Measurements from ENCODE around the gene LRRC75A. TPM values are rescaled to one million over a fixed set of nuclear protein-coding genes. Genes with fewer than 3 reads are reported as not detected.

LRRC75A gene
- total RNA-seq, 2 donors from 2014 or later, result 3.7 to 4.0 TPM

DNA sequence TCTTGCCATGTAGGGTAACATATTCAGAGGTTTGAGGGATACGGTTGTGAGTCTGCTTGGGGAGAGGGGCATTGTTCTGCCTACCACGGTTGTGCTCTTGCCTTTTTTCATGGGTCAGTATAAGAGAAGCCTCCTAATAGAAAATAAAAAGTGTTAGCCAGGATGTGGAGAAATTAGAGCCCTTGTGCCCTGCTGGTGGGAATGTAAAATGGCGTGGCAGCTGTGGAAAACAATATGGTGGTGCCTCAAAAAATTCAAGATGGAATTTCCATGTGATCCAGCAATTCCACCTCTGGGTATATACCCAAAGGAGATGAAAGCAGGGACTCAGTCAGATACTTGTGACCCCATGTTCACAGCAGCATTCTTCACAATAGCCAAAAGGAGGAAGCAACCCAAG is 14.2 kb upstream of the LRRC75A start:
- ATAC-seq (ENCODE audit: insufficient number of reproducible peaks, low FRiP score, low read depth), result peak; percentile 28
- DNase-seq (ENCODE audit: low spot score), result no peak
- no peak overlapping the region for H3K4me3 ChIP-seq

DNA sequence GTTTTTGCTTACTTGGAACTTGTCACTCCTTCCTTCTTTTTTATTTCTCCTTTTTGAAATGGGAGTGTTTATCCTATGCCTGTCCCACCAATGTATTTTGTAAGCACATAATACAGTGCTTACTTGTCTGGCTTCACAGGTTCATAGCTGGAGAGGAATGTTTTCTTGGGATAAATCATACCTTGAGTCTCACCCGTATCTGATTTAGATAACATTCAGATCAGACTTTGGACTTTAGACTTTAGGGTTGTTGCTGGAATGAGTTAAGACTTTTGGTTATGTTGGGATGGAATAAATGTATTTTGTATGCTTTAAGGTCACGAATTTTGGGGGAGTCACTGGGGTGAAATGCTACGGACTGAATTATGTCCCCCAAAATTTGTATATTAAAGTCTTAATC is 13.0 kb upstream of the LRRC75A start:
- H3K9me3 ChIP-seq, result no peaks in the 10 kb centered on the region
- TF ChIP-seq, protein P1, sequence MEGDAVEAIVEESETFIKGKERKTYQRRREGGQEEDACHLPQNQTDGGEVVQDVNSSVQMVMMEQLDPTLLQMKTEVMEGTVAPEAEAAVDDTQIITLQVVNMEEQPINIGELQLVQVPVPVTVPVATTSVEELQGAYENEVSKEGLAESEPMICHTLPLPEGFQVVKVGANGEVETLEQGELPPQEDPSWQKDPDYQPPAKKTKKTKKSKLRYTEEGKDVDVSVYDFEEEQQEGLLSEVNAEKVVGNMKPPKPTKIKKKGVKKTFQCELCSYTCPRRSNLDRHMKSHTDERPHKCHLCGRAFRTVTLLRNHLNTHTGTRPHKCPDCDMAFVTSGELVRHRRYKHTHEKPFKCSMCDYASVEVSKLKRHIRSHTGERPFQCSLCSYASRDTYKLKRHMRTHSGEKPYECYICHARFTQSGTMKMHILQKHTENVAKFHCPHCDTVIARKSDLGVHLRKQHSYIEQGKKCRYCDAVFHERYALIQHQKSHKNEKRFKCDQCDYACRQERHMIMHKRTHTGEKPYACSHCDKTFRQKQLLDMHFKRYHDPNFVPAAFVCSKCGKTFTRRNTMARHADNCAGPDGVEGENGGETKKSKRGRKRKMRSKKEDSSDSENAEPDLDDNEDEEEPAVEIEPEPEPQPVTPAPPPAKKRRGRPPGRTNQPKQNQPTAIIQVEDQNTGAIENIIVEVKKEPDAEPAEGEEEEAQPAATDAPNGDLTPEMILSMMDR (IDR thresholded peaks at IDR 0.05), result no peak
- H3K27ac ChIP-seq, result no peak overlapping the region
- no peak overlapping the region for H3K4me3 ChIP-seq
- no peaks in the 10 kb centered on the region for H3K36me3 ChIP-seq
- DNase-seq (ENCODE audit: low spot score), result no peak
- no peak for ATAC-seq (ENCODE audit: insufficient number of reproducible peaks, low FRiP score, low read depth)
- H3K27me3 ChIP-seq (replicated peaks; ENCODE audit: insufficient read depth), result no peaks in the 10 kb centered on the region
- no peaks in the 10 kb centered on the region for H3K4me1 ChIP-seq (ENCODE audit: control insufficient read depth in 1 of 2, low read depth in 2 of 2)

More for the DNA sequence above, 14.2 kb upstream of the LRRC75A start:
- no peaks in the 10 kb centered on the region for H3K36me3 ChIP-seq
- H3K27me3 ChIP-seq (replicated peaks; ENCODE audit: insufficient read depth), result no peaks in the 10 kb centered on the region
- no peaks in the 10 kb centered on the region for H3K4me1 ChIP-seq (ENCODE audit: control insufficient read depth in 1 of 2, low read depth in 2 of 2)
- no peak overlapping the region for H3K27ac ChIP-seq
- H3K9me3 ChIP-seq, result no peaks in the 10 kb centered on the region
- TF ChIP-seq, protein P1 (IDR thresholded peaks at IDR 0.05), result no peak

DNA sequence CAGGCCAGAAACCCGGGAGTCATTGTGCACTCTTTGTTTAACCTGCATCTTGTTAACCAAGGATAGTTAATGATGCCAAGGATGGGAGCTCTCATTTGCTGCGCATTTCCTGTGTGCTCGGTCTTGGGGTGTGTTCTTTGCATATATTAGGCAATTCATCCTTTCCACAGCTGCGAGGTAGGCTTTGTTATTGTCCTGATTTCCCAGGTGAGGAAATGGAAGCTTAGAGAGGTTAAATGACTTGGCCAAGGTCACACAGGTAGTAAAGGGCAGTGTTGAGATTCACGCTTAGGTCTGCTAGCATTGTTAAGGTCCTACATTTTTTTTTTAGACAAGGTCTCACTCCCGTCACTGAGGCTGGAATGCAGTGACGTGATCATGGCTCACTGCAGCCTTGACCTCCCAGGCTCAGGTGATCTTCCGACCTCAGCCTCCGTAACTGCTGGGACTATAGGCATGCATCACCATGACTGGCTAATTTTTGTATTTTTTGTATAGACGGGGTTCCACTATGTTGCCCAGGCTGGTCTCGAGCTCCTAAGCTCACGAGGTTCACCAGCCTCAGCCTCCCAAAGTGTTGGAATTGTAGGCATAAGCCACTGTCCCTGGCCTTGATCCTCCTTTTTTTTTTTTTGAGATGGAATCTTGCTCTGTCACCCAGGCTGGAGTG is 5.0 kb upstream of the LRRC75A start:
- Histone ChIP-seq H3K9me3 (no peaks in the 10 kb centered on the region), H3K27me3 (replicated peaks; ENCODE audit: insufficient read depth) (no peaks in the 10 kb centered on the region), H3K27ac (no peak overlapping the region), H3K4me3 (no peak overlapping the region), H3K36me3 (no peaks in the 10 kb centered on the region), H3K4me1 (ENCODE audit: control insufficient read depth in 1 of 2, low read depth in 2 of 2) (no peaks in the 10 kb centered on the region)
- TF ChIP-seq, protein P1 (IDR thresholded peaks at IDR 0.05), result no peak
- no peak for DNase-seq (ENCODE audit: low spot score)
- no peak for ATAC-seq (ENCODE audit: insufficient number of reproducible peaks, low FRiP score, low read depth)

DNA sequence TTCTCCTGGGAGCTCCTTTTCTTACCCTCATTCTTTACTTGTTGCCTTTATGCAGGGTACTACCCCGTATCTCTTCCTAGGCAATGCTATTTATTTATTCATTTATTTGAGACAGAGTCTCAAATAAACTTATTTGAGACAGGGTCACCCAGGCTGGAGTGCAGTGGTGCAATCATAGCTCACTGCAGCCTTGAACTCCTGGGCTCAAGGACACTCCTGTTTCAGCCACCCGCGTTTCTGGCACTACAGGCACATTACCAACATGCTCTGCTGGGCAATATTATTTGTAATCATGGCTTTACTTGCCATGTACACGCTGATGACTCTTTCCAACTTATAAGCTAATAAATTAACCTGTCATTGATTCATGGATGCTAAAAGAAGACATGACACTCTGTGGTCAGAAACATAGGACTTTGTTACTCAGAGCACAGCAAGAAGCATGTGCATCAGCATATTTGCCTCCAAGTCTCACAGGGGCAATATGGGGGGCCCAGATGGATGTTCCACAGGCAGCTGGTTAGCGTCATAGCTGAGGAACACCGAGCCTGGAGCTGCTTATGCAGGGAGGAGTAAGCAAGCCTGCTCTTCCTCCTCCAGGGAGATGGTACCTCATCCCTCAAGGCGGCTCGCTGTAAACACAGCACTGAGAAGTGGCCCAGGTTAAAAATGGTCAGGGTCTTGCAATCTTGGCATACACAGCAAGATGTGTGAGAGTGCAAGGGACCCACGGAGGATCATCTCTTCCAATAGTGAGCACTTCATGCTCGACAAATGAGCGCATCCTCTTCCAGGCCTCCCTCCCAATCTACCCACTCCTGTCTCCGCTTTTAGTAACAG is 4.2 kb upstream of the LRRC75A start:
- Histone ChIP-seq H3K9me3 (no peaks in the 10 kb centered on the region), H3K27me3 (replicated peaks; ENCODE audit: insufficient read depth) (no peaks in the 10 kb centered on the region), H3K4me3 (no peak overlapping the region), H3K36me3 (no peaks in the 10 kb centered on the region), H3K27ac (no peak overlapping the region), H3K4me1 (ENCODE audit: control insufficient read depth in 1 of 2, low read depth in 2 of 2) (peaks cover 3% of the 10 kb centered on the region in 2 donors)
- DNase-seq (ENCODE audit: low spot score) (no peak), ATAC-seq (ENCODE audit: insufficient number of reproducible peaks, low FRiP score, low read depth) (no peak)
- TF ChIP-seq, protein P1 (IDR thresholded peaks at IDR 0.05), result no peak

DNA sequence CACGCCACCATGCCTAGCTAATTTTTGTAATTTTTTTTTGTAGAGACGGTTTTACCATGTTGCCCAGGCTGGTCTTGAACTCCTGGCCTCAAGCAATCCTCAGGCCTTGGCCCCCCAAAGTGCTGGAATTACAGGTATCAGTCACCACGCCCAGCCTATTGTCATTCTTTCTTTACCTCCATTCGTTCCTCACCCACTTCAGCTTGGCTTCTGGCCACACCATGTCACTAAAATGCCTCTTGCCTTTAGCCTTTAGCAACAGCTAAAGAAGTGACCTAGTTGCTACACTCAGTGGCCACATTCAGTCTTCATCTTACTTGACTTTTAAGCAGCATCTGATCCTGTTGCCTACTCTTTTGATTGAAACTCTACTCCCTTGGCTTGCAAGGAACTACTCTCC is 3.6 kb upstream of the LRRC75A start:
- ATAC-seq (ENCODE audit: insufficient number of reproducible peaks, low FRiP score, low read depth) (no peak), DNase-seq (ENCODE audit: low spot score) (no peak)
- H3K27me3 ChIP-seq (replicated peaks; ENCODE audit: insufficient read depth), result no peaks in the 10 kb centered on the region
- peaks cover 6 to 9% of the 10 kb centered on the region in 2 donors for H3K4me1 ChIP-seq (ENCODE audit: control insufficient read depth in 1 of 2, low read depth in 2 of 2)
- TF ChIP-seq, protein P1 (IDR thresholded peaks at IDR 0.05), result no peak
- H3K36me3 ChIP-seq, result no peaks in the 10 kb centered on the region
- H3K27ac ChIP-seq, result no peak overlapping the region
- H3K9me3 ChIP-seq, result no peaks in the 10 kb centered on the region
- no peak overlapping the region for H3K4me3 ChIP-seq
